HG03575 (cell line): ENCODE results near the gene TRAF1.

Experiments
- ATAC-seq: cut with Tn5 transposase; IDR thresholded peaks from one replicate; pipeline ENCODE4 v1.9.1; 2021; ENCODE audit not compliant: unreplicated experiment, insufficient number of reproducible peaks, low FRiP score; ENCODE audit errors: extremely low read depth

TRAF1 gene

DNA sequence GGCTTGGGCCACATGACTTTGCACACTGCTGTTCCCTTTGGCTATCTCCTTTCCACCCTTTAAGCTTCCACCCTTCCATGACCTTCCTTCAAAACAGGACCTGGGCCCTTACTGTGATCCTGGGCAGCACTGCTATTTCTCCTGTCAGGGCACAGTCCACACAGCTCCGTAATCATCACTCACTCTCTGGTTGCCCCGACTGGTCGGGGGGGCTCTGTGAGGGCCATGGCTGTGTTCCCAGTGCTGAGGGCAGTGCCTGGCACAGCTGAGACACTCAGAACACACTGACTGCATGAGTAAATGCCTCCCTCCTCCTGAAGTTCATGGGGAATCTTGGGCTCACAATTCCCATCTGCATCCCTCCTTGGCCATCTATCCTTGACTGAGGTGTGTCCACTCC, 12.2 kb downstream of the TRAF1 start:
- no peak for ATAC-seq

DNA sequence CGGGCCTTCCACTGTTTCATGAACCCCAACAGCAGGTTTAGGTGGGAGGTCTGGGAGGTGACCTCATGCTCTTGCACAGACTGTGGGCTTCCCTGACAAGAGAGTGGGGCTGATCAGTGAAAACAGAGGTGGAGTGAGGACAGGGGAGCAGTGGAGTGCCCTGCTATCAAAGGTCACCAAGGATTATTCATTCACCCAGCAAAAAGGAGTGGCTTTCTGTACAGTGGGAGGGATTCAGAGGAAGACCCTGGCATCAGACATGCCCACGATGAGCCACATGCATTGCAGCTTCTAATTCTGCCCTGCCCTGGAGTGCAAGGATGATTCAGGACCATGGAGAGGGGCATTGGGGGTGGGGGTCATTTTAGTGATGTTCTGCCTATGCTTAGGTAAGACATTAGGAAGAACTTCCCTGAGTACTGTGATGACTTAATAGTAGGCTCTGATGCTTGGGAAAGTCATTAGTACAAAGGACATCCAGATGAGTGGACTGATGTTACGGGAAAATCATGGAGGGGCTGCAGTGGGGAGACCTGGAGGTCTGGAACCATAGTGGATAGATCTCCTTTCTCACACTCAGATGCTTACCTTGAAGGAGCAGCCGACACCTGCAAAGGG, 12.8 kb downstream of the TRAF1 start:
- ATAC-seq: no peak

DNA sequence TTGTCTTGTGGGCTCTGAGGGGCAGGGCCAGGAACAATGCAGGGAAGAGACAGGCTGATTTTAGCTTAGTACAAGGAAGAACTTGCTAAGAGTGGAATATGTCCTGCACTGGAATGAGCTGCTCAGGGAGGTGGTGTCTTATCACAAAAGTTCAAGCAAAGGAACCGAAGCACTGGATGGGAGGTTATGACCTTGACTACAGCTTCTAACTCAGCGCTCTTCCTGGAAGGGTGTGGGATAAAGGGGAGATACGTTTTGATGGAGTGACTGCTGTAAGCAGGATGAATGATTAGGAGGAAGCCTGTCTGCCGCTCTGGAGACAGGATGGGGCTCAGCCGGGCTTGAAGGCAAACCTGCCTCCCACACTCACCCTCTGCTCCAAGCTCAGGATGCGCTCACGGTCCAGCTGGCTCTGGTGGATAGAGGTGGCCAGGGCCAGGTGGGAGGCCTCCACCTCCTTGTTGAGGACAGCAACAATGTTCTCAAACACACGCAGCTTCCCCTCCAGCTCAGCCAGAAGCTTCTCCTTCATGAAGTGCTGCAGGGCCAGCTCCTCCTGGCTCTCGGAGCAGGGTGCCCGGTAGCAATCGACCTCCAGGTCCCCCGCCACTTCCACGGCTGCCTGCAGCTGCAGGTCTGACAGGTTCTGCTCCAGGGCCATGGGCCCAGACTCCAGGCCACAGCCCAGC, 13.5 kb downstream of the TRAF1 start:
- no peak for ATAC-seq

DNA sequence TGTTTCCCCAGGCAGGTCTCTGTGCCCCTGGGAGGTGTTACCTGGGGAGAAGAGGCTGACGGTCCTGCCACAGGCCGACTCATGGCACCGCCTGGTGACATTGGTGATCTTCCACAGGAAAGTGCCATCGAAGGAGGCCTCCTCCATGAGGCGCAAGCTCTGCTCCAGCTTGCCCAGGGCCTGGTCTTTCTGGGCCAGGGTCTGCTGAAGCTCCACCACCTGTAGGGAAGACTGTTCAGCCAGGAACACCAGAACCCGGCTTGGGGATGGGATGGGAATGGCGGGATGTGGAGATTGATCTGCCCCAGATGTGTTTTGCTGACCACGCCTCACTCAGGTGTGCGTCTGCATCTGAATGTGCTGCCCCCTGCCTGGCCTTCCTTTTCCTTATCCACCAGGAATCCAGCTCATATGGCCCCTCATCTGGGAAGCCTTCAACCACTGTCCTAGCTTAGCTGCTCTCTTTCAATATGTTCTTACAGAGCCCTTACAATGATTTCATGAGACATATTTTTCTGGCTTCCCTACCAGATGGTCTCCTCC, 15.2 kb downstream of the TRAF1 start:
- ATAC-seq: no peak

GRCh38 chr9:120910643-120911042, 16.0 kb downstream of the TRAF1 start:
- no peak for ATAC-seq

- ATAC-seq: no peak
Observed at GRCh38 chr9:120909904-120910303, 16.7 kb downstream of the TRAF1 start.

DNA sequence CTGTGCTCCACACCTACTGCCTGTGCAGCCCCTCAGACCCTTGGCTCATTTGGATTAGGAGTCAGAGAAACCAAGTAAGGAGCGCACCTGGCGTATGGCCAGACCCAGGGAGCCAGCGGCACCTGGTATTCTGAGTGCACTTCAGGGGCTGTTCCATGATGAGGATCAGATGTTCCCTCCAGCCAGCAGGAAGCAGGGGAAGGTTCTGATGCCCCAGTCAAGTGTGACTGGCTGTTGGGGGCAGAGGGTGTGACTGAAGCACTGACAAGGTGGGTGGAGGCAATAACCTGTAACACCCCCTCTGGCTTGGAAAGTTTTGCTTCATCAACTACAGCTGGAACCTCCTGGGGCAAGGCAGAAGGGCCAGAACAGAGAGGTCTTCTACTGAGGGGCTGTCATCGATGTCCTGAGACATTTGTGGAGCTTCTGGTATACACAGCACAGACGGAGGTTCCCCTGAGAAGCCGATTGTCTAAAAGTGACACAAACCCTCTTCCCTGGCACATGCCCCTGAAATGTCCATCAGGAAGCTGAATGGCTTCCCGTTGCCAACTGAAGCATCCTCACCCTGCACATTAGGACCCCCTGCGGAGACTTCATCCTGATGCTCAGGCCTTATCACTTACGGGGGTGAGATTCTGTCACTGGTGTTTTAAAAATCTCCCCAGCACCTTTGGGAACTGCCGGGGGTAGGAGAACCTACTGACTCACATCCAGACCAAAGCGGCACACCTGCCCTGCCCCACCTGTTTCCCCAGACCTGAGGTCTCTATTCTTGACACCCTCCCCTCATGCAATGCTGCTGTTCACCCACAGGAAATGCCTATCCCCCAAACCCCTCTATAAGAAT, 21.1 kb downstream of the TRAF1 start:
- no peak for ATAC-seq

GRCh38 chr9:120904978-120905301, 21.7 kb downstream of the TRAF1 start:
- no peak for ATAC-seq

GRCh38 chr9:120904061-120904977, 22.3 kb downstream of the TRAF1 start:
- no peak for ATAC-seq

- no peak for ATAC-seq
Observed at GRCh38 chr9:120902569-120903535, 23.7 kb downstream of the TRAF1 start.

DNA sequence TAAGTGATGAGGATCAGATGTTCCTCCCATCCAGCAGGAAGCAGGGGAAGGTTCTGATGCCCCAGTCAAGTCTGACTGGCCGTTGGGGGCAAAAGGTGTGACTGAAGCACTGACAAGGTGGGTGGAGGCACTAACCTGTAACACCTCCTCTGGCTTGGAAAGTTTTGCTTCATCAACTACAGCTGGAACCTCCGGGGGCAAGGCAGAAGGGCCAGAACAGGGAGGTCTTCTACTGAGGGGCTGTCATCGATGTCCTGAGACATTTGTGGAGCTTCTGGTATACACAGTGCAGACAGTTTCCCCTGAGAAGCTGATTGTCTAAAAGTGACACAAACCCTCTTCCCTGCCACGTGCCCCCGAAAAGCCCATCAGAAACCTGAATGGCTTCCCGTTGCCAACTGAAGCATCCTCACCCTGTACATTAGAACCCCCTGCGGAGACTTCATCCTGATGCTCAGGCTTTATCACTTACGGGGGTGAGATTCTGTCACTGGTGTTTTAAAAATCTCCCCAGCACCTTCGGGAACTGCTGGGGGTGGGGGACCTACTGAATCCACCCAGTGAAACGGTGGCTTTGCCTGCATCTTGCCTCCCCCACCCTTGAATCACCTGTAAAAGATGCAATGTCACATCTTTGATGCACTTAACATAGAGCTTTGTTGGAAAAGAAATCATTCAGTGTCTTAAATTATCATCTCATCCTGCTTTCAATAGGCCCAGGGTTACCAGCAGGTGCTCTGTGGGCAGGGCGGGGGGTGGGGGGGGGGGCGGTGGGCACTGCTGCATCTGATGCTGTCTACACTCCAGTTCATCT, 24.6 kb downstream of the TRAF1 start:
- ATAC-seq: no peak

- no peak for ATAC-seq
Observed at GRCh38 chr9:120900824-120901223, 25.8 kb downstream of the TRAF1 start.

DNA sequence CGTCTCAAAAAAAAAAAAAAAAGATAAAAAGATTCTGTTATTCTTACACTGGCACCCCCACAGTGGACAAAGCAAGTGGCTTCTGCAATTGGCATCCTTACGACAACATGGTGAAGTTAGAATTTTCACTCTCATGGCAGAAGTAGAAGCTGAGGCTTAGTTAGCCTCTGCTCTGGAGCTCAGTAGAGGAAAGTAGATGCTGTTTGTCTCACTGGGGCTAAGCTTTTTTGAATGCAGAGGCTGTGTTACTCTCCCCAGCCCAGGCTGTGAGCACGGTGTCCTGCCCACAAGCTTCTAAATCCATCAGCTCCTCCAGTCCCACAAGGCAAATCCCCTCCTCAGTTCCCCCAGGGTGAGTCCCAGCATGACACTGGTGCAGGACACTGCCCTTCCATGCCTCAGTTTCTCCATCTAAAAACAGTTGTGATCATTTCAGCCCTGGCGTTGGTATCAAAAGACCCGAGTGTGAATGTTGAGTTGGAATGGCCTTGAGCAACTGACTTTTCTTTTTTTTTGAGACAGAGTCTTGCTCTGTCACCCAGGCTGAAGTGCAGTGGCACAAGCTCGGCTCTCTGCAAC, 27.0 kb downstream of the TRAF1 start:
- no peak for ATAC-seq

DNA sequence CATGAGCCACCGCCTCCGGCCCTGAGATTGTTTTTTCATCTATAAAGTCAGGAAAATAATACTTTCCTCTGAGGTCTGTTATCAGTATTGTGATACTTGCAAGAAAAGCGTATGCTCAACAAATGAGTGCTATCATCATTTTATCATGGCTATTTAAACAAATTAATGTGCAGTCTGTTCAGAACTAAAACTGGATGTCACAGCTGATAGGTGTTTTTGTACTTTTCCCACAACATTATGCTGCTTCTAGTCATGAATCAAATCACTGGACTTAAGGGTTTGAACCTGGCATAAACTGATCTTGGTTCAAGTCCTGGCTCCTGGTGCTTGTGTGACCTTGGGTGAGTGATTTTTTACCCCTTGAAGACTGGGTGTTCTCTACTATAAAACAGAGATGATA, 28.2 kb downstream of the TRAF1 start:
- no peak for ATAC-seq

GRCh38 chr9:120895951-120896350, 30.6 kb downstream of the TRAF1 start:
- no peak for ATAC-seq

DNA sequence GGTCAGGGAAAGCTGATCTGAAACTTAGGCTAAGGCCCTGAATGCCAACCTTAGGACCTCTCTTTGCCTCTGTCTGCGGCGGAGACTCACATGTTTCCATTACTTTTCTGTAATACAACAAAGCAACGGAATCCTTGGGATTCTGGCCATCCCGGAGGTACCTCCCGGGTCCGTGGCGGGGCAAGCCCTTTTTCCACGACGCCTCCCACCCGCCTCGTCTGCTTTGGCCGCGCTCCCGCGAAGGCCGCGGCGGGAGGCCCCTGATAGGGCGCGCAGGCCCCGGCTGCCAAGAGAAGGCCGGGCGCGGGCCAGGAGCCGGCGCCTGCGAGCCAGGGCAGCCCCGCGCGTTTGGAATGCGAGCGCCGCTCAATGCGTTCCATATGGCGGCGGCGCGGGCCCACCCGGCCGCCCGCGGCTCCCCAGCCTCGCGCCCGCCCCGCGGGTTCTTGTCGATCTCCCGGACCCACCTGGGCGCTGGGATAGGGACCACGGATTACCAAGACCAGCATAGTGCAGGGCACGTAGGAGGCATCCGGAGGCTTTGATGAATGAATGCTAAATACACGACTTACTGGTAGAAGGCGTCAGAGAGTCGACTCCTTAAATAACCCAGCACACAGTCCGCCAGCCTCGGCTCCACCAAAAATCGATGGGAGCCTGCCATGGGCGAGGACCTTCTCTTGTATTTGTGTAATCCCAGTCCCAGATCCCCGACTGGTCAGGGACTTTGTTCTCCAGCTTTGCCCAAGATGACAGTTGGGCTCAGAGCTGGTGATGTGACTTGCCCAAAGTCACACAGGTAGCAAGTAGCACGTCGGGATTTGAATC, 32.1 kb downstream of the TRAF1 start:
- no peak for ATAC-seq
